Stimulated activated CD4-positive, alpha-beta T cell treated with anti-CD3 and anti-CD28 coated beads, TNF-alpha, amount 100 ng/mL, for 4 hours (primary cell): ENCODE measurements around the gene DUOX1.

Experiments used
- DNase-seq, 3 experiments: peaks; one replicate each; pipeline ENCODE4 v3.0.0-alpha.2; 2020; ENCODE audit warnings: low read depth in 3 of 3

The DUOX1 gene

DNA sequence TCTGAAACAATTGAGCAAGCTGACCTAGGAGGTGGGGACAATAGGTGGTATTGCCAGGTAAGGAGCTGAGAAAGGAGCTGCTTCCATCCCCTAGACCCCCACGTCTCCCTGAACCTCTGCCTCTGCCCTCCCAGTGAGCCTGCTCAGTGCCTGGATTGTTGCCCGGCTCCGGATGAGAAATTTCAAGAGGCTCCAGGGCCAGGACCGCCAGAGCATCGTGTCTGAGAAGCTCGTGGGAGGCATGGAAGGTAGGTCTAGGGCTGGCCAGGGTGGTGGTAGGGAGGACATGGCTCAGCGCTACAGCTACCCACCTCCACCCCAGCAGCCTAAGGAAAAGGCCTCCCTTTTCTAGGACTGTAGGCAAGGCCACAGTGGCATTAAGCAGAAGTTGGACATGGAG is 13.3 kb downstream of the DUOX1 start:
- no peak for DNase-seq

- no peak for DNase-seq
These were observed 14.2 kb downstream of the DUOX1 start for GRCh38 chr15:45143946-45144345.

- no peak for DNase-seq
These were observed 15.0 kb downstream of the DUOX1 start for GRCh38 chr15:45144775-45145174.

- DNase-seq: no peak
These were observed 16.6 kb downstream of the DUOX1 start for GRCh38 chr15:45146405-45146804.

DNA sequence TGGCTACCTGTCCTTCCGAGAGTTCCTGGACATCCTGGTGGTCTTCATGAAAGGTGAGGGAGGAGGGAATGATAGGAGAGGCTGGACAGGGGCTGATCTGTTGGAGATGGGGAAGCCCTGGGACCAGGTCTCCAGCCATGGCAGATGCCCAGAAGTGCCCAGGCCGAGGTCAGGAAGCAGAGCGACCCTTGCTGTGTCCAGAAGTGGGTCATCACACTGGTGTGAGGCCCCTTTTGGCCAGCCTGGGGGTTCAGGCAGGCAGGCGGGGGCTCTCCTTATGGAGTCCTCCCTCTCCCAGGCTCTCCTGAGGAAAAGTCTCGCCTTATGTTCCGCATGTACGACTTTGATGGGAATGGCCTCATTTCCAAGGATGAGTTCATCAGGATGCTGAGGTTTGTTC is 17.8 kb downstream of the DUOX1 start:
- no peak for DNase-seq

DNA sequence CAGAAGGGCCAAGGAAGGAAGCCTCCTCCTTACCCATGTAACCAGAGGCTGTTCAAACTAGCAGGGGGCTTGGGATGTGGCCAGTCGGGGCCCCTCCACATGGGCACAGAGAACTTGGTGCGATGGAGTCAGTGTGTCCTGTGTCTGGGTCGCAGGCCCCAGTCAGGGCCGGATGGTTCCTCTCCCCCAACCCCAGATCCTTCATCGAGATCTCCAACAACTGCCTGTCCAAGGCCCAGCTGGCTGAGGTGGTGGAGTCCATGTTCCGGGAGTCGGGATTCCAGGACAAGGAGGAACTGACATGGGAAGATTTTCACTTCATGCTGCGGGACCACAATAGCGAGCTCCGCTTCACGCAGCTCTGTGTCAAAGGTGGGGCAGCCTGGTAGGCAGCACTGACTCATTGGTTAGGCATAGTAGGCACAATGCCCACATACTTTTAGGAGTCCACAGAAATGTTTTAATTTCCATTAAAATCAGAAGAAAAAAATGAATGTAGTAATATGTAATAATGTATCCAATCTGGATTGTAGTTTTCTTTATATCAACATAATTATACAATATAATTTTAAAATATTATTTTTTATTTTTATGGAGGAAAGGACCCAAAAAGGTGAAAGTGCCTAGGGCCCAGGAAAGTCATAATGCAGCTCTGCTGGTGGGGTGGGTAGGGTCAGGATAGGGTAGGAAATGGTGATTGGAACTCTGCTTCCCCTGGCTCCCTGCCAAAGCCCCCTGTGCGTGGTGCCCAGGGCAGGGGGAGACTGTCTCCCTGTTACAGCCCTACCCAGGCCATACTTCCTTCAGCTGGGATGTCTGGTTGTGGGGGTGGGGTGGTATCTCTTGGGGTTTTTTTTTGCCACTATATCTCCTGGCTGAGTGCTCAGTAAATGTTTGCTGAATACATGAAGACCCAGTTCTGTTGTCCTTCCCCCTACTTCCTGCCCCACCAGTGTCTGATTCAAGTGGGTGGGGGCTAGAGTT is 18.6 kb downstream of the DUOX1 start:
- no peak for DNase-seq

GRCh38 chr15:45149060-45149459 is 19.3 kb downstream of the DUOX1 start:
- no peak for DNase-seq

DNA sequence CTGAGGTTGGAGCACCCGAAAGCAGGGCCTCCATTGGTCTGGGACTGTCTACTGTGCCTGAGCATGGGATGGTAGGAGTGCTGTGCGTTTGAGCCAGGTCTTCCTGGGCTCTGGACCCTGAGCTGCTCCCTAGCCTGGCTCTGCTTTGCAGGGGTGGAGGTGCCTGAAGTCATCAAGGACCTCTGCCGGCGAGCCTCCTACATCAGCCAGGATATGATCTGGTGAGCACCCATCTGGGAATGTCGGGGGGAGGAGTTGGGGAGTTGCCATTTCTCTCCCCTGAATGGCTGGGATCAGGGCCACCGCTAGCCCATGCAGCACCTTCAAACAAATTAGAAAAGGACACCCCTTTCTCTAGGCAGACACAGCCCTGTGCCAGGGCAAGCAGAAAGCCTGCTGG is 20.7 kb downstream of the DUOX1 start:
- no peak for DNase-seq

DNA sequence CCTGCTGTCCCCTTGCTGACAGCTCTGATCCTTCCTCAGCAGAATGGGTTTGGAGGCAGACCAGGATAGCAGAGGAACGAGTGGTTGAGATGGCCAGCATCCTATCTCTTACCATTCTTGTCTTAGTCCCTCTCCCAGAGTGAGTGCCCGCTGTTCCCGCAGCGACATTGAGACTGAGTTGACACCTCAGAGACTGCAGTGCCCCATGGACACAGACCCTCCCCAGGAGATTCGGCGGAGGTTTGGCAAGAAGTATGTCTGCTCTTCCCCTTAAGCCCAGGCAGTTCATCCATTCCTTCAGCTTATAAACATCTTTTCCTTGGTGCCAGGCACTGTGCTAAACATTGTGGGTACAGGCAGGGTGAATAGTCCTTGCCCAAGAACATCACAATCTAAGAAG is 21.2 kb downstream of the DUOX1 start:
- DNase-seq: no peak

DNA sequence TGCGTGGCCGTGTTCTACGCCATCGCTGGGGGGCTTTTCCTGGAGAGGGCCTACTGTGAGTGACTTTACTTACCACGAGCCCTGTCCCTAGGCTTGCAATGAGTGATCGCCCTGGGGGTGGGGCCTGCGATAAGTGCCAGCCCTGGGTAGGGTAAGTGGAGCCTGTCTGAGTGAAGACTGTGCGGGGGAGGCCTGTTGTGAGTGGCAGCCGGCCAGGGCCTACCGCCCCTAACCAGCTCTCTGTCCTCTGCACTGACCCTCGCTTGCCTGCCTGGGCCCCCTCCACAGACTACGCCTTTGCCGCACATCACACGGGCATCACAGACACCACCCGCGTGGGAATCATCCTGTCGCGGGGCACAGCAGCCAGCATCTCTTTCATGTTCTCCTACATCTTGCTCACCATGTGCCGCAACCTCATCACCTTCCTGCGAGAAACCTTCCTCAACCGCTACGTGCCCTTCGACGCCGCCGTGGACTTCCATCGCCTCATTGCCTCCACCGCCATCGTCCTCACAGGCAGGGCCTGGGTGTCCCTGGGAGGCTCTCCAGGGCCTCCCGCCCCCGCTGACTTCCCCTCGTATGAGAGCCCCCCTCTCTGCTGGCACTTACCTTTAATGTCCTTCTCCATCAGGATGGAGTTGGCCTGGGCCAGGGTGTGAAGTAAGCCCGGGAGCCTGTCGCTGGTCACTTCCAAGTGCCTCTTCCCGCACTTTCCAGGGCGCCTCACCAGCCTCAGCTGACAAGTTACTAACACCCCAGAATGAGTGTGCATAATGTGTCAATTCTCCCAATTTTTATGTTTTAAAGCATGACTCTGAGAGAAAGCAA is 22.4 kb downstream of the DUOX1 start:
- no peak for DNase-seq

GRCh38 chr15:45155739-45156138 is 25.9 kb downstream of the DUOX1 start:
- DNase-seq: no peak

DNA sequence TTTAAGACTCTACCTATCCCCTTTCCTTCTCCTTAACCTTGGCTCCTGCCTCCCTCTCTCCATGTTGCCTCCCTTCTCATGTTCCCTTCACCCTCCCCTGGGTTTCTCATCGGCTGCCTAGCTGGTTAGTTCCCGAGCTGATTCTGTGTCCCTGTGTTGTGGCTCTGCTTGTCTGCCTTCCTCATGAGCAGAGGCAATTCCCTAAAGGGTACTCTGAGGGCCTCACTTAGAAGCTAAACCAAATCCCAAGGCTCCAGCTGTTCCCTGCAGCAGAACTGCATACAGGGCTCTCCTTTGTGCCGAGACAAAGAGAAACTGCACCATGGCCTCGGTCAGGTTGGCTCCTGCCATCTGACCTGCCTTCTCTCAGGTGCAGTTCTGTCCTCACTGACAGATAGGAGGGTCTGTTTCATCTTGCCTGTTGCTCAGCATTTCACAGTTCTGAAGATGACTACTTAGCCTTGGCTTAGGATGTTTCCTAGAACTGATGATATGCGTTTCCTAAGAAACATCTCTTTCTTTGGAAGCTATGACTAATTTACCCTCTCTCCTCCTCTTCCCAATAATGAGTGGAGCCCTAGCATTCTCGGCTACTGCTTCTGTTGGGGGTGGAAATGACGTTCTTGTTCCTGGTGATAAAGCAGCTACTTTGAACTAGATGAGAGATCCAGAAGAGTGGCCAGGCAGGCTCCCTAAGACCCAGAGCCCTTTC is 27.1 kb downstream of the DUOX1 start:
- DNase-seq: no peak

DNA sequence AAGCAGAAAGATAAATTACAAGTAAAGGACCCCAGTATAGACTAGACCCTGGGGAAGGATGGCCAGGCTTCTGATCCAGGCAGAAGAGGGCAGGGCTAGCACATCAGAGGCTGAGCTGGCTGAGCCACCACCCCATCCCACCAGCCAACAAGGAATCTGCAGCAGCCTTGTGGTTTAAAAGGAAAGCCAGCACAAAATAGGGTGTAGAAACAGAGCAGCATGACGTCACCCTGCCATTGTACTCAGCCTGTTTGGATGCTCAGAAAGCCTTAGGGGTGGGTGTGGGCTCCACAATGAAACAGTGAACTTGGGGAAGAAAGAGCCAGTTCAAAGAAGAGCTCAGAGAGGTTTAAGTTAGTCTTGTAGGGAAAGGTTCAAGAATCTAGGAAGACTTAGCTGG is 28.2 kb downstream of the DUOX1 start:
- no peak for DNase-seq

DNA sequence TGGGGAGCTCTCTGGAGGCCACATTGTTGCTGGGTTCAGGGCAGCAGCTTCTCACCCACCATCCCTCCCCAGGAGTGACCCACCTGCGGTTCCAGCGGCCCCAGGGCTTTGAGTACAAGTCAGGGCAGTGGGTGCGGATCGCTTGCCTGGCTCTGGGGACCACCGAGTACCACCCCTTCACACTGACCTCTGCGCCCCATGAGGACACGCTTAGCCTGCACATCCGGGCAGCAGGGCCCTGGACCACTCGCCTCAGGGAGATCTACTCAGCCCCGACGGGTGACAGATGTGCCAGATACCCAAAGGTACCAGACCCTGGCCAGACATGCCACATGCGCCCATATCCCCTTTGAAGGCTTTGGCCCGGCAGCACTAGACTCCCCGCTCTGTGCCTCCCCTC is 31.9 kb downstream of the DUOX1 start:
- DNase-seq: no peak

DNA sequence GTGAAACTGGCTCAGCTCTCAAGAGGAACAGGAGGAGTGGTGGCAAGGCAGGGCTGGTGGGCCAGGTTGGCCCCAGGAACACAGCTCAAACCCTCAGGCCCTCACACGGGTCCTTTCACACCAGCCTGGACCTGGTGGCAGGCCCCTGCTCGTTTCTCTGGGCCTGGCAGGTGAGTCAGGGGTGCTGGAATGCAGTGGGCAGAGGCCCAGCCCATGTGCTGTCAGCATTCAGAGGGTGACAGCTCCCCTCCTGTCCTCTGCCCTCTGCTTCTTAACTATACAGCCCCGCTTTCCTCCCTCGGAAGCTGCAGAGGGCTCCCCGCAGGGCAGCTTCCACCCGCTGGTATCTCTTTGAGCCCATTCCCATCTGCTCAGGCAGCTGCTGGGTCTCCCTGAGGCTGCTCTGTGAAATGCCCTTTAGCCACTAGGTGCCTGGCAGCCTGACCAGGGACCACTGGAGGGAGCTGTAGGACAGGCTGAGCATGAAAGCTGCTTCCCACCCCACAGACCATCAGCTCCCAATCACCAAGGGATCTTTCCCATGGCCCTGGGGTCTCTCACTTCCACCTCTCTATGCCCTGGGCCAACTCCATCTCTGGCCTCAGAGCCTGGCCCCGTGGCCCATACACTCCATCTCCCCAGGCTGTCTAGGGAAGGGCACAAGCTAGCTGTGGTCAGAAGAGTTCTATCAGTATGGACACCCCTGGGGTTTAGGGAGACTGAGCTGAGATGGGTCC is 33.1 kb downstream of the DUOX1 start:
- peak; percentile 21 to 25 (median 22) for DNase-seq

DNA sequence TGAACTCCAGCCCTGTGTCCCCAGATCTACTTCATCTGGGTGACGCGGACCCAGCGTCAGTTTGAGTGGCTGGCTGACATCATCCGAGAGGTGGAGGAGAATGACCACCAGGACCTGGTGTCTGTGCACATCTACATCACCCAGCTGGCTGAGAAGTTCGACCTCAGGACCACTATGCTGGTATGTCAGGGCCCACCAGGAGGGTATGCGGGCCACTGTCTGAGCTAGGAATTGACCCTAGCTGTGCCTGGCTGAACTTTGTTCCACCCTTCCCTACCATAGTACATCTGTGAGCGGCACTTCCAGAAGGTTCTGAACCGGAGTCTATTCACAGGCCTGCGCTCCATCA is 33.7 kb downstream of the DUOX1 start:
- no peak for DNase-seq

- DNase-seq: no peak
These were observed 35.1 kb downstream of the DUOX1 start for GRCh38 chr15:45164914-45165313.

GRCh38 chr15:45165536-45165935 is 35.7 kb downstream of the DUOX1 start:
- DNase-seq: no peak

- peak; percentile 57 to 71 (median 69) for DNase-seq
These were observed 37.2 kb downstream of the DUOX1 start for GRCh38 chr15:45166834-45167630.

DNA sequence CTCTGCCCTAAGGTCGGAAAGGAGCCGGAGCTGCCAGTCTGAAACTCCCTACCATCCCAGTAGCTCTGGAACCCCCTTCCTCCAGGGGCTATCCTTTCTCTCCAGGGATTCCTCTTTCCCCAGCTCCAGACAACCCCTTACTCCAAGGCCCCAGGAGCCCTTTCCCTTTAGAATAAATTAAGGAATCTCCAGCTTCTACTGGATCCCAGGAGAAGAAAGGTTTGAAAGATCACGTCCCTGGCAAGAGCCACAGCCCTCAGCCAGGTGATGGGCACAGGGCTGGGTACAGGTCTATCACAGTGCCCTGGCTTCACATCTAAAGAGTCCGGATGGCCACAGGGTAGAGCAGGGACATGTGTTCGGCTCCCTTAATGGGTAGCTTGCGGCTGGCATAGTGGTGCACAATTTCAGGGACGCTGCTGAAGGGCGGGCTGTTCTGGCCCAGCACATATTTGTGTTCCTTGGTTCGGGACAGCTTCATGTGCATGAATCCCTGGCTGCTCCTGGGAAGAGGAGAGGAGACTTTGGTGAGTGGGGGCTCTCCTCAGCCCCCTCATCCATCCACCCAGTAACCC is 37.9 kb downstream of the DUOX1 start:
- no peak for DNase-seq
